NCI-H2171 treated with DMSO at 0.1 percent for 48 hours (cell line): Measurements from ENCODE around the gene NPS.

Experiments used
- DNase-seq: peaks from one replicate; lab custom pipeline; 2025; lab: John Stamatoyannopoulos, UW

The NPS gene

DNA sequence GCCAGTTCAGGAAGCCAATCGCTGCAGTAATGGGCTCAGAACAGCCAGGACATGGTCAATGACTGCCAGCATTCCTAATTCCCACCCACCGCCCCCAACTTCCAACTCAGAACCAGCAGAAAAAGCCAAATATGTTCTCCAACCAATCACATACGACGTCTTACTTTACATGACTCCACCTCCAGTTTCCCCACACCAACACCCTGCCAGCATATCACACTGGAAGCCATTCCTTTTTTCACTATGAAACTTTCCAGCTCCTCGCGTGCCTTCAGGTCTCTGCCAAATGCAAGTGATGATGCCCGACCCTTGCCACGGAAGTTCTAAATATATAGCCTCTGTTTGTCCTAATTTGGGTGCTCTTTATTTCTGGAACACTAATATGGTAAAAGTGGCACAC lies 12.5 kb downstream of the NPS start:
- DNase-seq = no peak

DNA sequence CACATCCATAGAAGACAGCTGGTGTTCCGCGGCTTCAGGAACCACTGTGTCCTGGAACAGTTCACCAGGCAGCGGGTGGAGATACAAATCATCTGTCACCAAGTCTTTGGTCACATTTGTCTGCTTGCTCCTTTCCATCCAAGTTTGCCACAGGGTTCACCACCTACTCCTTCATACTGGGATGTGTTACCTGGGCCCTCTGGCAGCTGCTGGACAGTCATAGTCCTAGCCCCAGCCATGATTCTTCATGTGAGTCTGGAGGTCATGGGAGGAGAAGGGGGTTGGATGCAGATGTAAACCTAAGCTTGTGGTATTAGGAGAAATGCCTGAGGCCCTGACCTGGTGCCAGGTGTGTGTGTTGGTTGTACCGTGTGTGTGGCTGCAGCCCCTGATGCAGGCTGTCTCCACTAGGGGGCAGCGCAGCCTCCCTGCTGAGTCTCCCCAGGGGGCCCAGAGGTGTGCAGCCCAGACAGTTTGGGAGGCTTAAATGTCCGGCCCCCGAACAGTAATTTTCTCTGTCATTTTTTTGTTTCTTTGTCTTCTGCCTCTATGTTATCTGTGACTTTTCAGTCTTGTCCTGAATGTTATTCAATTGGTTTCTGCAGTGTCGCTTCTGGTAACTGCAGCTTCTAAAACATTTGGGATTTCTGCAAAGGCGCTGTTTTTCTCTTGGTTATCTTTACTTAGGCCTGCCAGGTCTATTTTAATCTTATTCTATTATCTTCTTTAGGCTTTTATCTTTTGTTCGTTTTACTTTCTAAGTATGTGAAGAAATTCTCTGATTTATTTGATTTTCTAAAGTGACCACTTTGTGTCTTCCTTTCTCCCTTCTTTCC lies 14.8 kb downstream of the NPS start:
- DNase-seq = no peak

DNA sequence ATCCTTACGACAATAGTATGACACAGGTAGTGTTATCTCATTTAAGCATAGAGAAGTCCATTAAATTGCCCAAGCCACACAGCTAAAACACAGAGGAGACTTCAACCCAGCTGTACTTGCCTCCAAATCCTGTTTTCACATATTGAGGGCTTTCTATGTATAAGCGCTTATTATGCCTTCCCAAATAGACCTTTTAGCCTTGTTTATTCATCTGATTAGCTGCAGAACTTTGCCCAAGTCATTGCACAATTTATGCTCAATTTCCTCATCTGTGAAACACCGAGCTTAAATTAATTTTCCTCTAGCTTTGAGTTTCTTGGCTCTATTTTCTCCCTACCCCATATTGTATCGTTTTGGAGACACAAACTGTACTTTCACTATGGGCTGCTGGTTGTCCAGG lies 15.5 kb downstream of the NPS start:
- no peak for DNase-seq

- DNase-seq = no peak
Observed at GRCh38 chr10:127565583-127565982, 16.5 kb downstream of the NPS start.

DNA sequence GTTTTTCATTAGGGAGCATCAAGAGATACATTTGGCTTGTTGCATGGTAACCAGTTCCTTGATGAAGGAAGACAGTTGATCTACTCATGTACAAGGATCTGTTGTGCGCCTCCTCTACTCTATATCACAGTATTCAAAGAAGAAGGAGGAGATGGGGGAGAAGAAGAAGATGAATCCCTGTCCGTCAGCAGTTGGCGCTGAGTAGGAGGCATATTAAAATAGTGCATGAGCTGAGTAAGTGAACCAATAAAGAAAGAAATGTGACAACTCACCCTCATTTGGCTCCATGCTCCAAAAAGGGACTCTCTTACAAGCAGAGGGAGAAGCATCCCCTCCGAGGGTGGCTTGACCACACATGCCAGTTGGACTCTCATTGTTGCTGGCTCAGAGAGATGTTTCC lies 20.1 kb downstream of the NPS start:
- DNase-seq = no peak

GRCh38 chr10:127570036-127570435 lies 20.9 kb downstream of the NPS start:
- no peak for DNase-seq

GRCh38 chr10:127571386-127571785 lies 22.3 kb downstream of the NPS start:
- DNase-seq = no peak

DNA sequence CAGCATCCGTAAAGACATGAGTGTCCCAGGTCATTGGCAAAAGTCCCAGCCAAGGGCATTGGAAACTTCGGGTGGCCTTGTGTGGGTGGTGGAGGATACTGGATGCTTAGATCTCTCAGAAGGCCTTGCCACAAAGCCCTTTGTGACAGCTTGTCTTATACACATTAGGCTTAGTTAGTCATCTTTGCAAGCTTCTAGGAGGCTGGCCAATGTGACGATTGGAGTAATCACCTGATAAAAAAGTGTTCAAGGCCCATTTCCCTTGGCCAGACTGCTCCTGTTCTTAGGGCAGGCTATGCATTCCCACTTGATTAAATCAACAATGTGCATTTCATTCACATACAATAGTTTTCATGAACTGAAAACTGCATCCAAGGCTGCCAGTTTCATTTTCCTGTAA lies 26.9 kb downstream of the NPS start:
- DNase-seq = no peak

- DNase-seq = peak; percentile 80
Observed at GRCh38 chr10:127576740-127577161, 27.6 kb downstream of the NPS start.

GRCh38 chr10:127577376-127578258 lies 28.5 kb downstream of the NPS start:
- peak; percentile 39 for DNase-seq

DNA sequence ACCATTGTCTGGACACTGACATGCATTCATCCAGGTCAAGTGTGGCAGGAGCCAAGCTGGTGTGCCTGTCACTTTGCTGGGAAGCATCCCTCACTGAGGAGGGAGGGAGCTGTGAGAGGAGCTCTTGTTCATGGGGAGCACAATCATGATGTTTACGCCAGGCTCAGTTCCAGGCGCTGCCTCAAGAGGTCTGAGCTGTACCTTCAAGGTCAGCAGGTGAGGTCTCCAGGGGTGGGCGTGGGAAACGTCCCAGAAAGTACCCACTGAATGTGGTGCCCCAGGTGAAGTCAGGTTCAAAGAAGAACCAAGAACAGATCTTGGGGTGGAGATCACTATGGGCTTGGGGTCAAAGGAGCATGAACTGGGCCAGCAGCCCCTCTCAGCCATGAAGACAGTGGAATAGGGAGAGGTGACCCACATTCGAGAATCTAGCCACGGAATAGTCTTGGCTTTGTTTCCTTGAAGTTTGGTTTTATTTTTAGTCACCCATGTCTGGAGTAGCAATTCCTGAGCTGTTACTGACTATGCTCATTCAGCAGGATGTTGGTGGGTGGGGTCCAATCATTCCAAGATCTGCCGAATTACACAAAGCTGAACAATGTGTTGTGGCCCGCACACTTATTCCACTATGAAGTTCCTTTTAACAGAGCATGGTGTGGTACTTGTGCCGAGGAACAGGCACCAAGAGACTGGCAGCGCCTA lies 29.3 kb downstream of the NPS start:
- DNase-seq = no peak

GRCh38 chr10:127578961-127579305 lies 29.8 kb downstream of the NPS start:
- DNase-seq = no peak

DNA sequence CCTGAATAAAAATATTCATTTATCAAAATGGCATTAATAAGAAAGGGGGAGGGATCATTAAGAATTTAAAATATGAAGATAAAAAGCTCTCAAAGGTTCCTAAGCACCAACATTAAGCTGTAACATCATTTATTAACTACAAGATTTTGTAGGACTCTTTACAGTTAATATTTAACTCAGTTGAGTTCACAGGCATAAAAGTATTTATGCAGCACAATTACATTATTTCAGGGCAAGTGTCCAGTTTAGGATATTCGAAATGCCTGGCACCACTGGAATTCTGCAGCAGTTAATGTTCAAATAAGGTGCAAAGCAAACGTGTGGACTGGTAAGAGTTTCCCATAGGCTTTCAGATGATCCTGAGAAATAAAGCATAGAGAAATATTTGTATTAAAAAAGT lies 30.5 kb downstream of the NPS start:
- no peak for DNase-seq

GRCh38 chr10:127580822-127581221 lies 31.7 kb downstream of the NPS start:
- DNase-seq = no peak

- no peak for DNase-seq
Observed at GRCh38 chr10:127585519-127586023, 36.5 kb downstream of the NPS start.

GRCh38 chr10:127587668-127588365 lies 38.7 kb downstream of the NPS start:
- no peak for DNase-seq

GRCh38 chr10:127592586-127592985 lies 43.5 kb downstream of the NPS start:
- no peak for DNase-seq

GRCh38 chr10:127600479-127600878 lies 51.4 kb downstream of the NPS start:
- no peak for DNase-seq
